HG03045 (cell line): Measurements from ENCODE around the gene NUBPL.

Source experiments
- ATAC-seq: cut with Tn5 transposase; IDR thresholded peaks from one replicate; pipeline ENCODE4 v1.9.1; 2021; ENCODE audit warnings: mild to moderate bottlenecking, moderate library complexity; ENCODE audit not compliant: unreplicated experiment

The NUBPL gene, protein sequence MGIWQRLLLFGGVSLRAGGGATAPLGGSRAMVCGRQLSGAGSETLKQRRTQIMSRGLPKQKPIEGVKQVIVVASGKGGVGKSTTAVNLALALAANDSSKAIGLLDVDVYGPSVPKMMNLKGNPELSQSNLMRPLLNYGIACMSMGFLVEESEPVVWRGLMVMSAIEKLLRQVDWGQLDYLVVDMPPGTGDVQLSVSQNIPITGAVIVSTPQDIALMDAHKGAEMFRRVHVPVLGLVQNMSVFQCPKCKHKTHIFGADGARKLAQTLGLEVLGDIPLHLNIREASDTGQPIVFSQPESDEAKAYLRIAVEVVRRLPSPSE

DNA sequence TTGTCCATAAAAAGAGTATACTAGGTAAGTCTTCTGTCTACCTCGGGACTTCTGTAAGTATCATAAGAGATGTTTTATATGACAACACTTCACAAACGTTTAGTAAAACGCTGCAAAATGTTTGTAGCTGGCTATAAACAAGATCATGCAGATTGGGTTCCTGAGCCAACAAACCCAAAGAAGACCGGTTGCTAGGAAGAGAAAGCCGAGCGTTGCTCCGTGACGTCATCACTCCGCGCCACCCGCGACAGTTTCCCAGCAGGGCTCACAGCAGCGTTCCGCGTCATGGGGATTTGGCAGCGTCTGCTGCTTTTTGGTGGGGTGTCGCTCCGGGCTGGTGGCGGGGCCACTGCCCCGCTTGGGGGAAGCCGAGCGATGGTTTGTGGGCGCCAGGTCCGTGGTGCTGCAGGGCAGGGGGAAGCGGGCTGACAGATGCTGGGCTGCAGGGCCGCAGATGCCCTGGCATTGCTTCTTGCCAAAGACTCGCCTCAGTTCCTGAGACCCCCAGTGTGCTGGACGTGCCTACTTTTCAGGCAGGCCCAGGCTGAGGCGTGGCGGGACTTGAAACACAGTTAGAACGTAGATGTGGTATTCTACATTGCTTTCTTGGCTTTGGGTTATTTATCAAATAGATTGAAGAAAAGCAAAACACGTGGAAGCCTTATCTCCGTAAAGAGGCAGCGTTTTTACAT is at the start of gene NUBPL:
Gene NUBPL, plus strand, starts transcription at position 250 of the 692 bp plus-strand sequence. Its CDS starts 36 bp downstream, at position 286.
- ATAC-seq: peak; percentile 97

- no peak for ATAC-seq
Measured at GRCh38 chr14:31527087-31527486, 34.1 kb upstream of the NUBPL start.

- no peak for ATAC-seq
Measured at GRCh38 chr14:31527546-31527945, 33.7 kb upstream of the NUBPL start.

- ATAC-seq: no peak
Measured at GRCh38 chr14:31529053-31529452, 32.2 kb upstream of the NUBPL start.

GRCh38 chr14:31530136-31530535 is 31.1 kb upstream of the NUBPL start:
- ATAC-seq: no peak

- ATAC-seq: no peak
Measured at GRCh38 chr14:31536201-31536960, 24.8 kb upstream of the NUBPL start.

- ATAC-seq: no peak
Measured at GRCh38 chr14:31541702-31542101, 19.5 kb upstream of the NUBPL start.

- no peak for ATAC-seq
Measured at GRCh38 chr14:31543969-31544799, 17.0 kb upstream of the NUBPL start.

DNA sequence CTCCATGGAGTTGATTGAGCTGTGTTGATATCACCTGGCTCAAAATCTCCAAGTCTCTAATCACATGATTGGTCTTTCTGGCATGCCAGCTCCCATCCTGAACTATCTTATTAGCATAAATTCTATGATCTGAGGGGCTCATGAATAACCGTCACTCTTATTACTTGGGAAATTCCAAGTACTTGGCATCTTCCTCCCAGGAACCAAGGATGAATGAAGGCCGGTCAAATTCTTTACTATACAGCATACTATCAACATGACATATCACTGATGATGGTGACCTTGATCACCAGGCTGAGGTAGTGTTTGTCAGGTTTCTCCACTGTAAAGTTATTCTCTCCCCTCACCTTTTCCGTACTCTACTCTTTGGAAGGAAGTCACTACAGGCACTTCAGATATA is 16.4 kb upstream of the NUBPL start:
- no peak for ATAC-seq

- ATAC-seq: no peak
Measured at GRCh38 chr14:31545328-31545727, 15.9 kb upstream of the NUBPL start.

DNA sequence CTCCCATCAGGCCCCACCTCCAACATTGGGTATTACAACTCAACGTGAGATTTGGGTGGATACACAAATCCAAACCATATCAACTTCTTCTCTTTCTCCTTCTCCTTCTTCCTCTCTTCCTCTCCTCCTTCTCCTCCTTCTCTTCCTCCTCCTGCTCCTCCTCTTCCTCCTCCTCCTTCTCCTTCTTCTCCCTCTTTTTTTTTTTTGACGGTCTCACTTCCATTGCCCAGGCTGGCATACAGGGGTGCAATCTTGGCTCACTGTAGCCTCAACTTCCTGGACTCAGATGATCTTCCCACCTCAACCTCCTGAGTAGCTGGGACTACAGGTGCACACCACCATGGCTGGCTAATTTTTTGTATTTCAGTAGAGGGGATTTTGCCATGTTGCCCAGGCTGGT is 11.4 kb upstream of the NUBPL start:
- no peak for ATAC-seq

DNA sequence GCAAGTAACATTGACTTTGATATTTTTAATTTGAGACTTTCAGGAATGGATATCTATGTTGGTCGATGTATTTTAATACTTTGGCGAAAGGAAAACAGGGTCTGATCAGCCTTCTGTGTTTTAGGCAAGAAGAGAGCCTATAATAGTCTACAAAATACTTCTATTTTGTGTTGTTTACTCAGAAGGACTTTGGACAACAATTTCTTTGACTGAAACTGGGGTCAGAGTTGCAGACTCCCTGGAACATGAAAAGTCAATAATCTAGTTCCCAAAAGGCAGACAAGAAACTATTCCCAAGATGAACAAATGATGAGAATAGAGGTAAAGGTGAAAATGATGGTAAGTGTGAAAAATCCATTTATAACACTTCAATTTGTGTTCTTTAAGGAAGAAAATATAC is 10.6 kb upstream of the NUBPL start:
- no peak for ATAC-seq

DNA sequence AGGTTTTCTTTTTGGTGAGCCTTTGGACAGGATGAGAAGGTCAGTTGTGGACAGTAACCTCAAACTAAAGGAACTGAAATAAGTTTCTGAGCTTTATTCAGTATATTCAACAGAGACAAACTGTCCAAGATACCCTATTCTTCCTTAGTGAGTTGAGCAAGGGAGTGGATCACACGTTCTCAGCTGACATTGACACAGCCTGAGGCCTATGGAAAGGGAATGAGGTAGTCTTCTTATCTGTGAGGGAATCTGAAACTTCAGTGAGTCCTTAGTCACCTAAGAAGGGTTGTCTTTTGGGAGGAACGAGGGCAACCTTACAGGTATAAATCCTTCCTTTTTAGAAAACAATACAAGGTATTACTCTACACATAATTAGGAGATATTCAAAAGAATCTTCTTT is 5.0 kb upstream of the NUBPL start:
- ATAC-seq: no peak

GRCh38 chr14:31559939-31560338 is 1.3 kb upstream of the NUBPL start:
- no peak for ATAC-seq

- peak; percentile 13 for ATAC-seq
Measured at GRCh38 chr14:31560759-31561154, 447 bp upstream of the NUBPL start.

GRCh38 chr14:31564194-31564593 is 3.0 kb downstream of the NUBPL start:
- no peak for ATAC-seq

DNA sequence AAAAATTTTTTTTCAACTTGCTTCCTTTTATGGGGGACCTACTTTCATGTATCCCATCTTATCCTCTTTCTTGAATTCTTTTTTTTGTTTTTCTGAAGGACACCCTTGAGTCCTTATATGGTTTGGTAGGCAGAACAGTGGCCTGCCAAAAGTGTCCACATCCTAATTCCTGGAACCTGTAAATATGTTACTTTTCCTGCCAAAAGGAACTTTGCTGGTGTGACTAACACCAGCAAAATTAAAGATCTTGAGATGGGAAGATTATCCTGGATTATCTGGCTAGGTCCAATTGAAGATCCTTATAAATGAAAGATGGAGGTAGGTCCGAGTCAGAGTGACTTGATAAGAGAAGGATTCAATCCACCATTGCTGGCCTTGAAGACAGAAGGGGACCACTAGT is 5.3 kb downstream of the NUBPL start:
- no peak for ATAC-seq

- ATAC-seq: no peak
Measured at GRCh38 chr14:31567655-31568054, 6.5 kb downstream of the NUBPL start.

GRCh38 chr14:31568161-31568560 is 7.0 kb downstream of the NUBPL start:
- no peak for ATAC-seq

- ATAC-seq: no peak
Measured at GRCh38 chr14:31568671-31569070, 7.5 kb downstream of the NUBPL start.

DNA sequence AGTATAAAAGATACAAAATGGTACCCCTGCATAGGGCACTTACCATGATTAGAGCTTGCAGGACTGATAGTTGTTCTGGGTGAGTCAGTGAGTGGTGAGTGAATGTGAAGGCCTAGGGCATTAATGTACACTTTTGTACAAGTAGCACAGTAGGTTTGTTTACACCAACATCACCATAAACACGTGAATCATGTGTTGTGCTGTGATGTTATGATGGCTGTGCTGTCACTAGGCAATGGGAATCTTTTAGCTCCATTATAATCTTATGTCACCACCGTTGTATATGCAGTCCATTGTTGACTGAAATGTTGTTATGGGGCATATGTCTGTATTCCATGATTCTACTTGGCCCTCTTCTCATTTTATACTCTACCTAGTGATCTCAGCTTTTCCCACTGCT is 11.8 kb downstream of the NUBPL start:
- no peak for ATAC-seq
